Ishikawa (cell line): ENCODE measurements around the gene IKZF3.

ENCODE experiments used
- CREB1 ChIP-seq: IDR thresholded peaks from 2 replicates; pipeline ENCODE4 v1.6.1; 2012; ENCODE audit warnings: low read depth
- EP300 ChIP-seq: IDR thresholded peaks from 2 replicates; pipeline ENCODE4 v1.6.1; 2012; ENCODE audit warnings: borderline replicate concordance
- NFIC ChIP-seq: IDR thresholded peaks from 2 replicates; pipeline ENCODE4 v1.6.1; 2012
- RAD21 ChIP-seq: IDR thresholded peaks from 2 replicates; pipeline ENCODE4 v1.6.1; 2012; ENCODE audit warnings: low read depth
- YY1 ChIP-seq: IDR thresholded peaks from 2 replicates; pipeline ENCODE4 v1.6.1; 2012; ENCODE audit warnings: low read depth
- ZBTB7A ChIP-seq: IDR thresholded peaks from 2 replicates; pipeline ENCODE4 v1.6.1; 2012; ENCODE audit warnings: low read depth
- TF ChIP-seq, protein P1 (sequence below): IDR thresholded peaks from 2 replicates; pipeline ENCODE4 v1.6.1; 2012; ENCODE audit warnings: low read depth, mild to moderate bottlenecking

DNA sequence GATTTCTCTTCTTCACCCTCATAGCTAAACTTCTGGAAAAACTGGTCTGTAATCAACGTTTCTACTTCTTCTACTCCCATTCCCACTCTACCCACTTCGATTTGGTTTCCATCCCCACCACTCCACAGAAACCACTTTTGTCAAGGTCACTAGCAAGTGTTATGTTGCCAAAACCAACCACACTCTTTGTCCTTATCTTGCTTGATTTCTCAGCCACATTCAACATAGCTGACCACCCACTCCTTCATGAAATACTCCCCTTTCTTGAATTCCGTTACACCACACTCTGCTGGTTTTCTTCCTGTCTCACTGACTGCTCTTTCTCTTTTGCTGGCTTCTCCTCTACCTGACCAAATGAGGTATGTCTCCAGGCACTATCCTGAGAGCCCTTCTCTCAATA lies 11.9 kb downstream of the IKZF3 start:
- TF ChIP-seq, protein P1, sequence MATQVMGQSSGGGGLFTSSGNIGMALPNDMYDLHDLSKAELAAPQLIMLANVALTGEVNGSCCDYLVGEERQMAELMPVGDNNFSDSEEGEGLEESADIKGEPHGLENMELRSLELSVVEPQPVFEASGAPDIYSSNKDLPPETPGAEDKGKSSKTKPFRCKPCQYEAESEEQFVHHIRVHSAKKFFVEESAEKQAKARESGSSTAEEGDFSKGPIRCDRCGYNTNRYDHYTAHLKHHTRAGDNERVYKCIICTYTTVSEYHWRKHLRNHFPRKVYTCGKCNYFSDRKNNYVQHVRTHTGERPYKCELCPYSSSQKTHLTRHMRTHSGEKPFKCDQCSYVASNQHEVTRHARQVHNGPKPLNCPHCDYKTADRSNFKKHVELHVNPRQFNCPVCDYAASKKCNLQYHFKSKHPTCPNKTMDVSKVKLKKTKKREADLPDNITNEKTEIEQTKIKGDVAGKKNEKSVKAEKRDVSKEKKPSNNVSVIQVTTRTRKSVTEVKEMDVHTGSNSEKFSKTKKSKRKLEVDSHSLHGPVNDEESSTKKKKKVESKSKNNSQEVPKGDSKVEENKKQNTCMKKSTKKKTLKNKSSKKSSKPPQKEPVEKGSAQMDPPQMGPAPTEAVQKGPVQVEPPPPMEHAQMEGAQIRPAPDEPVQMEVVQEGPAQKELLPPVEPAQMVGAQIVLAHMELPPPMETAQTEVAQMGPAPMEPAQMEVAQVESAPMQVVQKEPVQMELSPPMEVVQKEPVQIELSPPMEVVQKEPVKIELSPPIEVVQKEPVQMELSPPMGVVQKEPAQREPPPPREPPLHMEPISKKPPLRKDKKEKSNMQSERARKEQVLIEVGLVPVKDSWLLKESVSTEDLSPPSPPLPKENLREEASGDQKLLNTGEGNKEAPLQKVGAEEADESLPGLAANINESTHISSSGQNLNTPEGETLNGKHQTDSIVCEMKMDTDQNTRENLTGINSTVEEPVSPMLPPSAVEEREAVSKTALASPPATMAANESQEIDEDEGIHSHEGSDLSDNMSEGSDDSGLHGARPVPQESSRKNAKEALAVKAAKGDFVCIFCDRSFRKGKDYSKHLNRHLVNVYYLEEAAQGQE: no peak
- TF ChIP-seq YY1 (no peak), EP300 (no peak), RAD21 (no peak), CREB1 (no peak), ZBTB7A (no peak), NFIC (no peak)
